GM19035 (cell line): ENCODE measurements around the gene COX4I1.
"Not testable (repeated sequence)": the region's sequence is repeated elsewhere in the genome, so short reads cannot be mapped to it uniquely, and the experiment has no call there.

Source experiments
- ATAC-seq: cut with Tn5 transposase; IDR thresholded peaks from one replicate; pipeline ENCODE4 v1.9.1; 2021; ENCODE audit not compliant: unreplicated experiment

The COX4I1 gene

DNA sequence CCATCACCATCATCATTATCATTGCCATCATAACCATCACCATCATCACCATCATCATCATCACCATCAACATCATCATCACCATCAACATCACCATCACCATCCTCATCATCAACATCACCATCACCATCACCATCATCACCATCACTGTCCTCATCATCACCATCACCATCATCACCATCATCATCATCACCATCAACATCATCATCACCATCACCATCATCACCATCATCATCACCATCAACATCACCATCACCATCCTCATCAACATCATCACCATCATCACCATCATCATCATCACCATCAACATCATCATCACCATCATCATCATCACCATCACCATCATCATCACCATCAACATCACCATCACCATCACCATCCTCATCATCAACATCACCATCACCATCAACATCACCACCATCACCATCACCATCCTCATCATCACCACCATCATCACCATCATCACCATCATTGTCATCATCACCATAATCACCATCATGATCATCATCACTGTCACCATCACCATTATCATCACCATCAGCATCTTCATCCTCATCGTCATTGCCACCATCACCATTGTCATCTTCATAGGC lies 23.9 kb downstream of the COX4I1 start:
- no peak for ATAC-seq

DNA sequence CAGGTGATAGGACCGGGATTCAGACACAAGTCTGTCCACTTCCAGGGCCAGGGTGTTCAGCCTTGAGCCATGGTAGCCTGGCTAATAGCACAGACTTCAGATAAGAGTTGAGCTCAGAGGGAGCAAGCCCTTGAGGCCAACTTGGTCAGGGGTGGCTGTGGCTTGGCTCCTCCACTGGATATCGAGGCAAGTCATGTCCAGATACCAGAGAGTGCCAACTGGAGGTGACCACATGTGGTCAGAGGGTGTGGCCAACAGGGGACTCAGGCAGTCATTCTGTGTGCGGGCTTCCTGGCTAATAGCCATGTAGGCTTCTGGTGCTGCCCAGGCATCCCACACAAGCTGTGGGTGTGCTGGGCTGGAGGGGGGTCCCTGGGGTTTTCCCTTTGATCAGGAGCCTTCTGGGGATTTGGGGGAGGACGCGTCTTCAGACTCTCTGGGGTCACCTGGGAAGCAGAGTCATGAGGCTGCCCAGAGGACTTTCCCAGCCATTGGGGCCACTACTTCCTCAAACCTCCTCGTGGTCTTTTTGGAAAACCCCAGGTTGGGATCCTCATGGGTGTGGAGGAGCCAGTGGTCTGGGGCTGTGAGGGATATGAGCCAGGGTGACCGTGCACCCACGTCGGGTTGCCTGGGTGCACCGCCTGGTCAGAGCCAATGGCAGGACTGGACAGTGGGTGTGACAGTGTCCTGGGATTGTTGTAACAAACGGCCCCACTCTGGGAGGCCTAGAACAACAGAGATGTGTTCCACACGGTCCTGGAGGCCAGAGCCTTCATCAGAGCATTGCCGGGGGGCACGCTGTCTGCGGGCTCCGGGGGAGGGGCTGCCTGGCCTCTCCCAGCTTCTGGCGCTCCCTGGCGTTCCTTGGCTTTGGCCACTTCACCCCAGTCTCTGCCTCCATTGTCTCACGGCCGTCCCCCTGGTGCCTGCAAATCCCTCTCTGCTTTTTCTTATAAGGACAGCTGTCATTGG lies 25.0 kb downstream of the COX4I1 start:
- ATAC-seq = no peak

DNA sequence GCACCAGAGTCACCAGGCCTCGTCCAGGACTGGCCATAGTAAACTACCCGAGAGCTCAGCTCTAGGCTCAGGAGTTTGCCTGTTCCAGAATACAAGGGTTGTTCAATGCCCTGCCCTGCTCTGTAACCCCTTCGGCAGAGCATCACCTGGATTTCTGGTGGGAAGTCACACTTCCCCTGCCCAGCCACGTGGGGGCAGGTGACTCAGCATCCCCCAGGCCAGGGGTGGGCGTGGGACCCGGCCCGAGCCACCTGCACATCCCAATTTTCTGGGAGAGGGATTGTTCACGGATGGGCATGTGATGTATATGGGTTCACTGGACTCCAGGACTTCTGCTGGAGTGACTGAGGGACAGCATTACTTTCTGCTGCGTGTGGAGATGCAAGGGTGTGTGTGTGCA lies 25.8 kb downstream of the COX4I1 start:
- no peak for ATAC-seq

DNA sequence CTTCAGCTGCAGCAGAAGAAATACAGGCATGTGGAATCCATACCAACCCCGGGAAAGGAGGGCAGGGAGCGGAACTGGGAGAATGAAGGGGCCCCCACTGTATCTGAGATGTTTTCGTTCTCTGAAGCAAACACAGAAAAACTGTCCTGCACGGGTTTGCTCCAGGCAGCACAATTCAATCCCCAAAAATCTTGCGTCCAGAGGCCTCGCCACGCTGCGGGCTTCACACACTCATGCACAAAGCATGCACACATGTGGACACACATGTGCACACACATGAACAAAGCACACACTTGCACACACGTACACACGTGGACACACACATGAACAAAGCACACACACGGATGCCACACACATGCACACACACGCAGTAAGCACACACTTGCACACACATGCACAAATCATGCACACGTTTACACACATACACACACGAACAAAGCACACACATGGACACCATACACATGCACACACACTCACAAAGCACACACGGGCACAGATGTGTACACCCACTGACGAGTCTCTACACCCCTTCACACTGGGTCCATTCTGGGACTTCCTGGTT lies 27.3 kb downstream of the COX4I1 start:
- no peak for ATAC-seq

DNA sequence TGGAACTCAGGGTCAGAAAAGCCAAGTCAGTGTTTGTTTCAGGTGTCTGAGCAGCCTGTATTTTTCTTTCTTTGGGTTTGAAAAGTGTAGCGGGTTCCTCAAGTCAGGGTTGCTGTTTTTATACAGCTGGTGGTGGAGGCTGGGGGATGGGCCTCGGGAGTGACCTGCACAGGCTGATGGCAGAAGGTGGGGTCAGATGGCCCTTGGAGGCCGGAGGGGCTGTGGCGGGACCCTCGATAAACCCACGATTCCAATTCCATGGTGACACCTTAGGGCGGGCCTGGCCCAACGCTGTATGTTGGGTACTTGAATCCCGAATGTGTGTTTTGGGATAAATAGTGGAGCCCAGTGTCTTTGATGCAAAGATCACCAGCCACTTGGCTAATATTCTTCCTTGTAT lies 28.7 kb downstream of the COX4I1 start:
- no peak for ATAC-seq

DNA sequence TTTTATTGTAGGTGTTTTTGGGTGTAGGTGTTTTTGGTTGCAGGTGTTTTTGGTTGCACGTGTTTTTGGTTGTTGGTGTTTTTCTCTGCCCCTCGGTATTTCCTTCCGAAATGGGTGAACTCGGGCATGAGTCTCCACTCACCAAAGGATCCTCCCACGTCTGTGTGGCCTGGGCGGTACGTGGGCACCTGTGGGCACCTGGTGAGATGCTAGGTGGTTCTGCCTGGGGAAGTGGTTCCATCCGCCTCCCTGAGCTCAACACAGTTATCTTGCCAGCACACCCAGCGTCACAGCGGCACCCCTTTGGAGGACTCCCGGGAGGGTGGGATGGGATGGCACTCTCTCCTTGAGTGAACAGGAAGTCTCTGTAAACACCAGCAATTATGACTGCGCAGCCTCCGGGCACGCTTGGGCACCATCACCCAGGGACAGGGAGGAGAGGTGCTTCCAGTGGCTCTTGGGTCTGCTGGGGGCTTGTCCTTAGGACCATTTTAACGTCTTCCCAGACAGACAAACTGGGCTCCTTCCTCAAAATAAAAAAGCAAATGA lies 29.8 kb downstream of the COX4I1 start:
- no peak for ATAC-seq

DNA sequence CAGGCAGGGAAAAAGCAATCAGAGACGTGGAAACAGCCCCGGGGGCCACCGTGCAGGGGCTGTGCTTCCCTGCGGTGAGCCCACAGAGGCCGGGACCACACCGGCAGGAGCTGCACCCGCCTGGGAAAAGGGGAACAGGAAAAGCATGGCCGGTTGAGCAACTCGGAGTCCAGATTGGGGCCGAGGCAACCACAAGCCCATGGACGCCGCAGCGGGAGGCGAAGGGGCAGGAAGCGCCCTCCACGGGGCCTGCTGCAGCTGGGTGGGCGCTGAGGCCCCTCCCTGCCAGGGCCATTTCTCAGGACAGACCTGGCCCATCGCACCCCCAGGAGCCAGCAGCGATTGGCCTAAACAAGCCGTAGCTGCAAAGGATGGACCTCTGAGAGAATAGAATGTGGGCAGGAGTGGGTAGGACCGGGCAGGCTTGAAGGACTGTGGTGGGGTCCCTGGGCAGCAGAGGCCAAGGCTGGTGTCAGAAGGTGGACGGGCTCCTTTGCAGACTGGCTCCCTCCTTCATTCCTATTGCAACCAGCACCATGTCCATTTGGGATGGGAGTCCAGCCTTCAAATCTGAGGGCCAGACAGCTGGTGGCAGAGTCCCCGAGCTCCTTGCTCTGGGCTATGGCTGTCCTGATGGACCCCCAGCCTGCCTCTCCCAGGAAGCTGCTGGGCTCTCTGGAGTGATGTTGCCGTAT lies 30.4 kb downstream of the COX4I1 start:
- ATAC-seq = no peak

DNA sequence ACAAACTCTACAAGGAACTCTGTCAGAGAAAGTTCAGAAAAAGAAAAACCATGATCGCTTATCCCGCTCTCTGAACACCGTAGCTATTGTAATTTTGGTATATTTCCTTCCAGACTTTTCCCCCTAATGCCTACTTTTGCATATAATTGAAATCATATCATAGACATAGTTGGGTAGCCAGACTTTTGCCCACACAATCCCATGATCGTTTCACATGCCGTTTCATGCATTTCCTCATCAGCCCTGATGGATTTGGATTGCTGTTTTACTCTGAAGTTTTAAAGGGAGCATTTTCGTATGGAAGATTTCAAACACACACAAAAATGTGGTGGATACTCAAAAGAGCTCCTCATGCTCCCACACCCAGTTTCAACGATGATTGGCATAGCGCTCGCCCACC lies 31.3 kb downstream of the COX4I1 start:
- ATAC-seq = no peak

DNA sequence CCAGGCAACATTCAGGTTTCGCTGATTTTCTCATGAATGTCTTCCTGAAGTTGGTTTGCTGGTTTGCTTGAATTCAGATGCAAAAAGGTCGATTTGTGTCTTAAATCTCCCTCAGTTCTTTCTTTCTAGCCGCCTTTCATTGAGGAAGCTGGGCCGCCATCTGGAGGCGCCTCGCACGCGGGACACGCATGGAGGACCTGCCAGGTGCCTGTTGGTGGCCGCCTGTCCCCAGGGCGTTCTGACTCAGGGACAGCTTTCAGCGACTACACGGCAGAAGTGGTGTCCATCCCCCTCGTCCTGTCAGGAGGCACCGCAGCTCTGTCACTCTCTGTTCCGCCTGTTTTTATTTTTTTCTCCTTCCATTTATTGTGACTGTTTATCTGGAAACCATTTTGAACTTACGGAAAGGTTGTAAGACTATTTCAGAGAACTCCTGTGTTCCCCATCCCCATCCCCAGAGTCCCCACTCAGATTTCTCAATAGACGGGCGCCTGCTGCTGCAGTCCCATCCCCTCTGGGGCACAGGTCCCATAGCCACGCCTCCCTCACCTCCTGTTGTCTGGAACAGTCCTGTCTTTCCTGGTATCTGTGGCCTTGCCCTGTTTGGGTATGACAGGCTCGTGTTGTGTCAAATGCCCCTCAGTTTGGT lies 33.2 kb downstream of the COX4I1 start:
- ATAC-seq = no peak

DNA sequence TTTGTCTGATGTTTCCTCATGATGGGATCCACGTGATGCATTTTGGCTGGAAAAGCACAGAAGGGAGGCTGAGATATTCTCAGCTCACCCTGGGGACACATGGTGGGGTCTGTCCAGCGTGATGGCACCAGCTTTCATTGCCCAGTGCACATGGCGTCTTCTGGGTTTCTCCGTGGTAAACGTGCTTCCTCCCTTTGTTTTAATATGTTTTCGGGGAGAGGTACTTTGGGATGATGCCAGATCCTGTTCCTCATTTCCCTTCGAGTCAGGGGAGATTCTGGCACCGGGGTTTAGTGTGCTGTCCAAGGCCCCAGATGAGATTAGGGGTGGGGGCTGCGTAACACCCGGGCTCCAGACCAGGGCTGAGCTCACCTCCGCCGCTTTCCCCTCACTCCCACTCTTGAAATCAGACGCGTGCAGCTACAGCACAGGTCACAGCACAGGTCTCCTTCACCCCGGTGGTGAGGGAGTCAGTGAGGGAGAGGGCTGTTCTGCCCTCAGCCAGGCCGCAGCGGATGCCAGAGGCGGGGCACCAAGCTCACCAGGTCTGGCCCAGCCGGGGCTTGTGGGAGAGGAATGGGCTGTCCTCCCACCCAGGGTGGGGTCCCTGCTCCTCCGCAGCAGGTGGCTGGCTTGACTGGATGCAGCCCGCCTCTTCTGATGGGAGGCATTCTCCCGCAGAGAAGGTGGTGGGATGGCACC lies 33.9 kb downstream of the COX4I1 start:
- no peak for ATAC-seq

DNA sequence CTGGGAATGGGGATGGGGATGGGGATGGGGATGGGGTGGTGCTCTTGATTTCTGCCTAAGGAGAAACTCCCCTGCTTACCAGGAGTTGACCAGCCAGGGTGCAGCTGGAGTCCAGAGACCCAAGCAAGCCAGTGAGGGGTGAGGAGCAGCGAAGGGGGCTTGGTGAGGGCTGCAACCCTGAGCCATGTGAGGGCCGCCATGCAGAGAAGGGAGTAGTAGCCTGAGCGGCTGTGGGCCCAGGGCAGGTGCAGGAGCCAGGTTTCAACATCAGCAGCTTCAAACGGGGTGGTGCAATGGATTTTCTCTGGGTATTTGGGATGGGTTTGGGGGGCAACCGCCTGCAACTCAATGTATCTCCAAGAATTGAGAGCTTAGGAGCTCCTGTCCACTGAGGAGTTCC lies 35.2 kb downstream of the COX4I1 start:
- no peak for ATAC-seq

DNA sequence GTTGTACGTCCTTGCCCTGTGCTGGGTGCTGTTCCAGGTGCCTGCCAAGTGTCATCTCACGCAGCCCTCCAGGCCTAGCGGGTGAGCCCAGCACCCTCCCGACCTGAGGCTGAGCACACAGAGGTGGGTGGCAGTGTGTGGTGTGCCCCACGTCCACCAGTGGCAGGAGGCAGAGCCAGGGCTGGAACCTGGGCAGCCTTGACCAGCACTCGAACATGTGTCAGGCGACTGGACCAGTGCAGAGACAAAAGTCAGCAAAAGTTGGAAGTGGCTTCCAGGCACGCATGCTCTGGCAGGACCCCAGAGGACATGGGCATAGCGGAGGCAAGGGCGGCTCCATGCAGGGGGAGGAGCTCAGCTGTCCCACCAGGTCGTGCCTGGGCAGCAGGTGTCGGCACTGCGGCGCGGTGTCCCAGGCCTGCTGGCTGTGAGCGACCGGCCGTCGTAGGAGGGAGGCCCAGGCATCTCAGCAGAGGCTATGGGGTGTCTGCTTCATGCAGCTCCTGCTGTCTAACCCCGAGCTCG lies 35.8 kb downstream of the COX4I1 start:
- ATAC-seq = no peak

DNA sequence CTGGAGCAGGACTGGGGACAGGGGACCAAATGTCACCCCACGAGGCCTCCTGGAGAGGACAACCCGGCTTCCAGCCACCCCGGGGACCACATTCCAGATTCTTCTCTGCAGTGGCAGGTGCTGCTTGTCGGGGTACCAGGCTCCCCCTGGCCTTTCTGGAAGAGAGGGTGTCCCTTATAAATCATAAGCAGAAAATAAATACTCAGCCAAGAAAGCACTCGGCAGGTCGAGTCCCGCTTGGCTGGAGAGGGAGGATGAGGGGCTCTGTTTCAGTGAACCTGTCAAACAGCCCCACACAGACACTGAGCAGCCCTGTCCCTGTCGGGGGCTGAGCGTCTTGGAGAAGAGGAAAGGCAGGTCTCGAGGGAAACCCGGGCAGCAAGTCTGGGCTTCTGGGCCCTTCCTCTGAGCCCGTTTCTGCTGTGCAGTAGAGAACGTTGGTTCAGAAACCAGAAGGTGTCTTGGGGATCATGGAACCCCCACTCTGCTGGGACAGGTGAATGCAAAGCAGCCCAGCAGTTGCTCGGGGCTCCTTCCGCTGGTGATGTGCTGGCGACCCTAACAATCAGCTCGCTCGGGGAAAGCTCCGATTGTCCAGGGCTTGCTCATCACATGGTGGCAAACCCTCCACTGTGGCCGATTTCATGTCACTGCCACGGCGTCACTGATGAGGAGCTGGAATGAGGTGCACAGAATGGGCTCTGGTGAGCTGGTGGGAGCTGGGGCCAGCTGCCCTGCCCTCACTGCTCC lies 36.6 kb downstream of the COX4I1 start:
- ATAC-seq = no peak

DNA sequence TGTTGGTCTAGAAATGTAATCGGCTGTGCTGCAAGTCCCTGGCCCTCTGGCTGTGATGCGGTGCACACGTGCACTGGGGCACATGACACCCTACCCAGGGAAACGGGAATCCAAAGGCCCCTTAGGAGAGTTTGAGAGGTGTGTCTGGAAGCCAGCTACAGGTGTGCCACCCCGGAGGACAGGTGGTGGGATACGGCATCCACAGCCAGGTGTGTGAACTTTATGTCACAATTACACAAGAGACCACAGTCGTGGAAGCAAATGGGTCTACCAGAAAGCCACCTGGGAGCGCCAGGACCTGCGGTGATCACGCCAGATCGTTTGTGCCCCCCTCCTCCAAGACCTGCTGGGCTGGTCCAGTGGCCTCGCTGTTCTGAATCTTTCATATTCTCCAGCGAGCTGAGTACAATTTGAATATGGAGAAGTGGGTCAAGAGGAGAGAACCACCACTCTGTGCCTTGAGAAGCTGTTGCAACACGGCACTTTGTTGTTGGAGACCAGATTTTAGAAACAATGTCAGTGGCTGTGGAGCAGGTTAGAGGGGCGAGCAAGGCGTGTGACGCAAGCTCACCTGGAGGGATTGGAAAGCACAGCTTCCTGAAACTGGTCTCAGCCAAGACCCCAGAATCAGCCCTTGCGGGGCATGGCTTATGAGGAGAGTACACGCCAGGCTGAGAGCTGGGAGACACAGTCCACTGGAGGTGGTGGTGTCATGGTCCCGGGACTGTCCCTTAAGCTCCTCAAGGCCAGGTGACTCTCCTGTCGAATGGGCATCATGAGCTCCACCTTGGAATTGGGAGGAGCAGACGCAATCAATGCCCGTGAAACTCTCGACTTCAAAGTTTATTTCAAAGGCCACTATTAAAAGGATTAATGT lies 37.4 kb downstream of the COX4I1 start:
- ATAC-seq = no peak

DNA sequence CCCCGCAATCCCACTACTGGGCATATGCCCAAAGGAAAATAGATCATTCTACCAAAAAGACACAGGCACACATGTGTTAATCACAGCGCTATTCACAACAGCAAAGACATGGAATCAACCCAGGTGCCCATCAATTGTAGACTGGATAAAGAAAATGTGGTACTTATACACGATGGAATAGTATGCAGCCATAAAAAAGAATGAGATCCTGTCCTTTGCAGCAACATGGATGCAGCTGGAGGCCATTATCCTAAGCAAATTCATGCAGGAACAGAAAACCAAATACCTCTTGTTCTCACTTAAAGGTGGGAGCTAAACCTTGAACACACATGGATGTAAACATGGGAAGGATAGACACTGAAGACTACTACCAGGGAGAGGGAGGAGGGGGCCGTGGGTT lies 38.2 kb downstream of the COX4I1 start:
- not testable (repeated sequence) for ATAC-seq

DNA sequence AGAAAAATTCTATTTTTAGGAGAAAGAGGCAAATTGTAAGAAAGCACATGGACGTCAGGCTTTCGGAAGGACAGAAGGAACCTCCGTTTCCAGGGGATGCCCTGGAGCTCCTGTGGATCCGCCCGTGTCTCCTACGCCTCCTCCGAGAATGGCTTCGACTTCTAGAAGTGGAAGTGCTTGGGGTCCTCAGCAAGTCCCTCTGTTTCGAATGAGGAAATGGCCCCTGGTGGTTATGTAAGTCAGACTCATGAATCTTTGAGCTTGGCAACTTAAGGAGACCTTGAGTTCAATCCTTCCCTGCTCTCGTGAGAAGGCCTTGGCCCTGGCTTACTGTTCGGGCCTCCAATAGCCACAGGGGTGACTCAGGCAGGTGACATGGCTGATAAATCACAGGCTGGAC lies 38.9 kb downstream of the COX4I1 start:
- ATAC-seq = no peak

DNA sequence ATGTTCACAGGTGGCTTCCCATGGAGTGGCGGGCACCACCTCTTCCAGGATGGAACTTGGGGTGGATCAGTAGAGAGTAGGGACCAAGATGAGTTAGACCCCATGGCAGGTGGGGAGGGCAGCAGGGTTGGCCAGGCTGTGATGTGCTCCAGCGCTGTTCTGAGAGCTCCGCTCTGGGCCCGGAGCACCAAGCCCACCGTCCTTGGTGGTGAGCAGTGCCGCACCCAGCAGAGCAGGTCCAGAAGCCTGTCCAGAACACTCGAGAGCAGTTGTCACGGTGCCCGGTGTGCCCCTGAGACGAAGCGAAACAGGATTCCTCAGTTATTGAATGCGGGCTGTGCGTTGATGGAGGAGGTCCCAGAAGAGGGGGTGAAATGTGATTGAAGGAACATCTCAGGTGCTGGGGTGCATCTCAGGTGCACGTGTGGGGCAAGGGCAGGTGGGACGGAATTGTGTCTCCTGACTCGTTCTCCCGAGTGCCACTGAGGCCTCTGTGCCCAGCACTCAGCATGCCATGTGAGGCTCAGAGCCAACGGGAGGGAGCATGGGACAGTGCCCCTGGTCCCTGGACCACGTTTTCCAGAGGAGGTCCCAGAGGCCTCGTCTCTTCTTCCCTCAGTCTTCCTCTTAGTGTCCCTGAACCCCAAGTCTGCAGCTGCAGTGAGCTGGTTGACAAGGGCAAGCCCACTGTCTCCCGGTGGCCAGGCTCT lies 39.5 kb downstream of the COX4I1 start:
- ATAC-seq = no peak
